Measurements from ENCODE around the gene PACSIN1.
A peak's percentile ranks its signal among the peaks of the same experiment; 100 is the strongest.

PACSIN1 gene

DNA sequence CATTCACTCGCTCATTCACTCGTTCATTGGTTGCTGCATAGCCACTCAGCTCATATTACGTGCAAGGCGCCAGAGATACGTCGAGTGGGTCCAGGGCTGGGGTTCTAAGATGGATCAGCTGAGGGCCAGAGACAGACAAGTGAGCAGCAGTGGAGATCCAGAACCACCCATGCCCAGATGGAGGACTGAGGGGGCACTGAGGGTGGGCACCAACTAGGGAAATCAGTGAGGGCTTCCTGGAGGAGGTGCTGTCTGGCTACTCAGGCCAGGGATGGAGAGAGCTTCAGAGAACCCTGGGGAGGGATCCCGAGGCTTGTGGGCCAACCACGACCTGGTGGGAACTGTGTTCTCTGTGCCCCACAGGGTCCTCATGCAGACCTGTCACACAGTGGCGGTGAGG, 90.6 kb downstream of the PACSIN1 start:
- Histone ChIP-seq H3K9me3 (ENCODE audit: insufficient read depth, low read depth, low read length) (peaks cover 2% of the 10 kb centered on the region), H3K4me2 (ENCODE audit: low read length) (no peak overlapping the region), H2AFZ (ENCODE audit: insufficient read depth, low read length, poor library complexity) (no peak overlapping the region), H3K9ac (ENCODE audit: low read length) (no peak overlapping the region), H3K79me2 (ENCODE audit: control insufficient read depth, insufficient read depth, low read length, poor library complexity) (no peaks in the 10 kb centered on the region), H4K8ac (ENCODE audit: low read depth, low read length) (no peak overlapping the region), H3K36me3 (ENCODE audit: control insufficient read depth in 1 of 2, insufficient read depth in 2 of 2, low read length in 2 of 2) (no peaks in the 10 kb centered on the region), H4K91ac (ENCODE audit: low read depth, low read length) (no peak overlapping the region), H2BK12ac (ENCODE audit: low read length) (no peak overlapping the region), H3K4me1 (ENCODE audit: control insufficient read depth in 1 of 2, insufficient read depth in 2 of 2, low read length in 2 of 2) (no peaks in the 10 kb centered on the region), H3K27ac (ENCODE audit: low read depth, low read length) (no peak overlapping the region), H3K4me3 (ENCODE audit: low read depth, low read length) (no peak overlapping the region), H3K79me1 (ENCODE audit: low read length) (no peaks in the 10 kb centered on the region), H3K27me3 (ENCODE audit: insufficient read depth, low read length) (no peaks in the 10 kb centered on the region), H2BK120ac (ENCODE audit: insufficient read depth, low read length, poor library complexity) (no peak overlapping the region), H3K18ac (ENCODE audit: low read length) (no peak overlapping the region), H2AK5ac (ENCODE audit: low read length) (no peak overlapping the region), H3K14ac (ENCODE audit: low read length) (no peak overlapping the region), H2BK5ac (ENCODE audit: low read depth, low read length, poor library complexity) (no peak overlapping the region), H4K12ac (ENCODE audit: low read depth, low read length) (no peak overlapping the region), H3K4ac (ENCODE audit: low read depth, low read length) (no peak overlapping the region), H3K23ac (ENCODE audit: low read length) (no peak overlapping the region)
- no peak for DNase-seq
- no CpG with 5 or more reads among the region's 9 CpGs for WGBS (ENCODE audit: extremely low coverage, insufficient coverage, insufficient read length)

DNA sequence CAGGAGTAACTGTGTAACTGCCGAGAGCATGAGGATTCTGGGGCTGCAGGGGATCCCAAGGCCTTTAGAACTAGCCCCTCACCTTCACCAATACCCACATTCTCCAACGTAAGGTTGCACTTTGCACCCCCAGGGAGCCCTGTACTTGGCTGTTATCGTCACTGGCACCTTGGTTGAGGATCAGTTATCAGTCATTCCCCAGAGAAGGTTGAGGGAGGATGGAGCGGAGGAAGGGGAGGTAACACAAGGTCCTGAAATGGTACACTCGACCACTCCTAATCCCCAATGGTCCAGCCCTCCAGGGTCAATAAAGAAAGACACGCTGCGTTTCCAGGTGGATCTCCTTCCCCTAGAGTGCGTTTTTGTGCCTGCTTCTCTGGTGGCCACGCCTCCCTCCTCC, 91.4 kb downstream of the PACSIN1 start:
- Histone ChIP-seq H4K8ac (ENCODE audit: low read depth, low read length) (no peak overlapping the region), H2BK120ac (ENCODE audit: insufficient read depth, low read length, poor library complexity) (no peak overlapping the region), H2BK5ac (ENCODE audit: low read depth, low read length, poor library complexity) (no peak overlapping the region), H3K18ac (ENCODE audit: low read length) (no peak overlapping the region), H3K4me2 (ENCODE audit: low read length) (no peak overlapping the region), H3K4me1 (ENCODE audit: control insufficient read depth in 1 of 2, insufficient read depth in 2 of 2, low read length in 2 of 2) (no peaks in the 10 kb centered on the region), H3K79me2 (ENCODE audit: control insufficient read depth, insufficient read depth, low read length, poor library complexity) (no peaks in the 10 kb centered on the region), H3K27ac (ENCODE audit: low read depth, low read length) (no peak overlapping the region), H2AFZ (ENCODE audit: insufficient read depth, low read length, poor library complexity) (no peak overlapping the region), H3K4ac (ENCODE audit: low read depth, low read length) (no peak overlapping the region), H3K9ac (ENCODE audit: low read length) (no peak overlapping the region), H2BK12ac (ENCODE audit: low read length) (no peak overlapping the region), H3K14ac (ENCODE audit: low read length) (no peak overlapping the region), H4K12ac (ENCODE audit: low read depth, low read length) (no peak overlapping the region), H2AK5ac (ENCODE audit: low read length) (no peak overlapping the region), H3K36me3 (ENCODE audit: control insufficient read depth in 1 of 2, insufficient read depth in 2 of 2, low read length in 2 of 2) (no peaks in the 10 kb centered on the region), H3K23ac (ENCODE audit: low read length) (peak overlapping the region; percentile 51), H3K9me3 (ENCODE audit: insufficient read depth, low read depth, low read length) (peaks cover 2% of the 10 kb centered on the region), H3K27me3 (ENCODE audit: insufficient read depth, low read length) (no peaks in the 10 kb centered on the region), H4K91ac (ENCODE audit: low read depth, low read length) (no peak overlapping the region), H3K4me3 (ENCODE audit: low read depth, low read length) (peak overlapping the region; percentile 8), H3K79me1 (ENCODE audit: low read length) (no peaks in the 10 kb centered on the region)
- DNase-seq = no peak
- no CpG with 5 or more reads among the region's 9 CpGs for WGBS (ENCODE audit: extremely low coverage, insufficient coverage, insufficient read length)

DNA sequence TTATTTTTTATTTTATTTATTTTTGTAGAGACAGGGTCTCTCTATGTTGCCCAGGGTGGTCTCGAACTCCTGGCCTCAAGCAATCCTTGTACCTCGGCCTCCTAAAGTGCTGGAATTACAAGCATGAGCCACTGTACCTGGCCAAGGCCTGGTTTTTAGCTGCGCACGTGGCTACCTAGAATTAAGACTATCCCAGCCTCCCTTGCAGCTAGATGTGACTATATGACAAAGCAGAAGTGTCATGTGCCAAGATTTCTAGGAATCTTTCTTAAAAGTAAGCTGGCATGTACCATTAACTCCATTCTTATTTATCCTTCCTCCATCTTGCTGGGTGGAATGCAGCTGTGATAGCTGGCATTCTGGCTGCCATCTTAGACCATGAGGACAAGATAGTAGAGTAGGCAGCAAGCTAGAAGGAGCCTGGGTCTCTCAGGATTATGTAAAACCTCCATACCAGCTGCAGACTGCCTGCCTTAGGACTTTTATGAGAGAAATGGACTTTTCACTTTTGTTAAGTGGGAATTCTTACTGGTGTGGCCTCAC, 92.4 kb downstream of the PACSIN1 start:
- Histone ChIP-seq H3K36me3 (ENCODE audit: control insufficient read depth in 1 of 2, insufficient read depth in 2 of 2, low read length in 2 of 2) (no peaks in the 10 kb centered on the region), H3K4me1 (ENCODE audit: control insufficient read depth in 1 of 2, insufficient read depth in 2 of 2, low read length in 2 of 2) (no peaks in the 10 kb centered on the region)
- WGBS (ENCODE audit: extremely low coverage, insufficient coverage, insufficient read length) = no CpG with 5 or more reads among the region's 4 CpGs

DNA sequence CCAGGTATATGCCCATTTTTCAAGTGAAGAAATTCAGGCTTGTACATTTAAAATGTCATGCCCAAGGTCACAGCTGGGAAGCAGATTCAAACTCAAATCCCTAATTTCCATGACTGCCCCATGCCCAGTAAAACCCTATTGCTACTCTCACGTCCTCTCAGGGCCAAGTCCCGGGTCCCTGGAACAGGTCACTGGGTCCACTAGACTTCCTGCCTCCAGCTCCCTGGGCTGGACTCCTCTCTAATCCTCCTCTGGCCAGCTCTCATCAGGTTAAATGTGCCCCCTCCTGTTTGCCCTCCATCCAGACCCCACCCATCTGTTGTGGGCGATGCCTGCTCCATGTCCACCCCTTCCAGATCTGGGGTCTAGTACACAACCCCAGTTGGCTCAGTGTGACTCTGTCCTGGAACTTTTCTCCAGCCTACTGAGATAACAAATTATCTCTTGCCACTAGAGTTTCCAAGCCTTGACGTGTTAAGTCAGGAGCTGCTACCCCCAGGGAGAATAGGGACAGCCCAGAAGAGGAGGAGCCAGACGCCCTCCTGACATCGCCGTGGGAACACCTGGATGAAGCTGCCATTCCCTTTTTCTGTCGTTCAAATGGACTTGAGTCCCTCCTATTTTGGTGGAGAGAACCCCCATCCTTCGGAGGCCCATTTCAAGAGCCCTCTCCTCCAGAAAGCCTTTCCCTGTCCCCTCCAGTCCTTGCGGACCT, 93.9 kb downstream of the PACSIN1 start:
- Histone ChIP-seq H2BK5ac (ENCODE audit: low read depth, low read length, poor library complexity) (no peak overlapping the region), H4K91ac (ENCODE audit: low read depth, low read length) (no peak overlapping the region), H3K36me3 (ENCODE audit: control insufficient read depth in 1 of 2, insufficient read depth in 2 of 2, low read length in 2 of 2) (no peaks in the 10 kb centered on the region), H2BK120ac (ENCODE audit: insufficient read depth, low read length, poor library complexity) (no peak overlapping the region), H3K4me2 (ENCODE audit: low read length) (no peak overlapping the region), H2AK5ac (ENCODE audit: low read length) (no peak overlapping the region), H3K18ac (ENCODE audit: low read length) (no peak overlapping the region), H3K4me3 (ENCODE audit: low read depth, low read length) (no peak overlapping the region), H4K8ac (ENCODE audit: low read depth, low read length) (no peak overlapping the region), H4K12ac (ENCODE audit: low read depth, low read length) (no peak overlapping the region), H3K4ac (ENCODE audit: low read depth, low read length) (no peak overlapping the region), H3K23ac (ENCODE audit: low read length) (no peak overlapping the region), H3K79me1 (ENCODE audit: low read length) (no peaks in the 10 kb centered on the region), H3K9me3 (ENCODE audit: insufficient read depth, low read depth, low read length) (peaks cover 4% of the 10 kb centered on the region), H2BK12ac (ENCODE audit: low read length) (no peak overlapping the region), H3K14ac (ENCODE audit: low read length) (no peak overlapping the region), H3K9ac (ENCODE audit: low read length) (no peak overlapping the region), H3K27me3 (ENCODE audit: insufficient read depth, low read length) (no peaks in the 10 kb centered on the region), H2AFZ (ENCODE audit: insufficient read depth, low read length, poor library complexity) (no peak overlapping the region), H3K27ac (ENCODE audit: low read depth, low read length) (no peak overlapping the region), H3K79me2 (ENCODE audit: control insufficient read depth, insufficient read depth, low read length, poor library complexity) (no peaks in the 10 kb centered on the region), H3K4me1 (ENCODE audit: control insufficient read depth in 1 of 2, insufficient read depth in 2 of 2, low read length in 2 of 2) (no peaks in the 10 kb centered on the region)
- no peak for DNase-seq
- no CpG with 5 or more reads among the region's 10 CpGs for WGBS (ENCODE audit: extremely low coverage, insufficient coverage, insufficient read length)

More for the DNA sequence above, 92.4 kb downstream of the PACSIN1 start:
- H3K18ac ChIP-seq (ENCODE audit: low read length) = no peak overlapping the region
- H3K23ac ChIP-seq (ENCODE audit: low read length) = no peak overlapping the region
- no peaks in the 10 kb centered on the region for H3K79me1 ChIP-seq (ENCODE audit: low read length)
- no peak overlapping the region for H4K91ac ChIP-seq (ENCODE audit: low read depth, low read length)
- H4K8ac ChIP-seq (ENCODE audit: low read depth, low read length) = no peak overlapping the region
- no peak overlapping the region for H2BK5ac ChIP-seq (ENCODE audit: low read depth, low read length, poor library complexity)
- H3K9ac ChIP-seq (ENCODE audit: low read length) = no peak overlapping the region
- H3K4me3 ChIP-seq (ENCODE audit: low read depth, low read length) = no peak overlapping the region
- DNase-seq = peak in 1 of 2 donors; percentile 19
- H3K9me3 ChIP-seq (ENCODE audit: insufficient read depth, low read depth, low read length) = peaks cover 3% of the 10 kb centered on the region
- H2BK12ac ChIP-seq (ENCODE audit: low read length) = no peak overlapping the region
- H2AFZ ChIP-seq (ENCODE audit: insufficient read depth, low read length, poor library complexity) = no peak overlapping the region
- no peak overlapping the region for H3K4me2 ChIP-seq (ENCODE audit: low read length)
- H4K12ac ChIP-seq (ENCODE audit: low read depth, low read length) = no peak overlapping the region
- H3K4ac ChIP-seq (ENCODE audit: low read depth, low read length) = no peak overlapping the region
- no peaks in the 10 kb centered on the region for H3K79me2 ChIP-seq (ENCODE audit: control insufficient read depth, insufficient read depth, low read length, poor library complexity)
- no peak overlapping the region for H2AK5ac ChIP-seq (ENCODE audit: low read length)
- H2BK120ac ChIP-seq (ENCODE audit: insufficient read depth, low read length, poor library complexity) = no peak overlapping the region
- no peak overlapping the region for H3K27ac ChIP-seq (ENCODE audit: low read depth, low read length)
- no peak overlapping the region for H3K14ac ChIP-seq (ENCODE audit: low read length)
- H3K27me3 ChIP-seq (ENCODE audit: insufficient read depth, low read length) = no peaks in the 10 kb centered on the region

Measured in trophoblast cell (in vitro differentiated cells and primary cell).